Activated CD8-positive, alpha-beta T cell treated with anti-CD3 and anti-CD28 coated beads, Interleukin-2, amount 10 ng/mL, durations not matched to agents 7 days and 5 days (primary cell): ENCODE results near the gene TWIST2. TPM values are rescaled to one million over a fixed set of nuclear protein-coding genes. Genes with fewer than 3 reads are reported as not detected.
A peak's percentile ranks its signal among the peaks of the same experiment; 100 is the strongest.

Experiments used
- ATAC-seq: fragments of 150-1000 bp; cut with Tn5 transposase; one replicate; pipeline ENCODE4 v1.10.0; 2021; ENCODE audit warnings: moderate library complexity
- CTCF ChIA-PET: fragments of 350-600 bp; sonication (Branson Sonifier 250); formaldehyde crosslinking; loops from one replicate; lab custom pipeline; 2021; ENCODE audit warnings: antibody characterized with exemption; lab: Charles Lee
- POLR2A ChIA-PET: fragments of 350-600 bp; sonication (Branson Sonifier 250); formaldehyde crosslinking; loops from one replicate; lab custom pipeline; 2021; ENCODE audit warnings: antibody characterized with exemption; lab: Charles Lee
- DNase-seq: peaks from one replicate; pipeline ENCODE4 v3.0.0-alpha.2; 2020
- H3K27ac Mint-ChIP-seq: one replicate; pipeline ENCODE4 v1.8.0; 2021; ENCODE audit warnings: mild to moderate bottlenecking, mixed read lengths
- H3K27me3 Mint-ChIP-seq: one replicate; pipeline ENCODE4 v1.8.0; 2021; ENCODE audit warnings: low read depth, mixed read lengths
- H3K36me3 Mint-ChIP-seq: one replicate; pipeline ENCODE4 v1.8.0; 2021; ENCODE audit warnings: low read depth, mixed read lengths
- H3K4me1 Mint-ChIP-seq: one replicate; pipeline ENCODE4 v1.8.0; 2021; ENCODE audit warnings: low read depth, mixed read lengths
- H3K4me3 Mint-ChIP-seq: one replicate; pipeline ENCODE4 v1.8.0; 2021; ENCODE audit warnings: mild to moderate bottlenecking, mixed read lengths
- H3K9me3 Mint-ChIP-seq: one replicate; pipeline ENCODE4 v1.8.0; 2022; ENCODE audit warnings: mixed read lengths; ENCODE audit not compliant: insufficient read depth
- total RNA-seq, 2 experiments: library from RNA; stranded (reverse); gene quantifications; one replicate each; pipeline ENCODE4 v1.2.3, GENCODE V29; 2021

Gene TWIST2
- total RNA-seq, 2 experiments from 2014 or later: not detected

DNA sequence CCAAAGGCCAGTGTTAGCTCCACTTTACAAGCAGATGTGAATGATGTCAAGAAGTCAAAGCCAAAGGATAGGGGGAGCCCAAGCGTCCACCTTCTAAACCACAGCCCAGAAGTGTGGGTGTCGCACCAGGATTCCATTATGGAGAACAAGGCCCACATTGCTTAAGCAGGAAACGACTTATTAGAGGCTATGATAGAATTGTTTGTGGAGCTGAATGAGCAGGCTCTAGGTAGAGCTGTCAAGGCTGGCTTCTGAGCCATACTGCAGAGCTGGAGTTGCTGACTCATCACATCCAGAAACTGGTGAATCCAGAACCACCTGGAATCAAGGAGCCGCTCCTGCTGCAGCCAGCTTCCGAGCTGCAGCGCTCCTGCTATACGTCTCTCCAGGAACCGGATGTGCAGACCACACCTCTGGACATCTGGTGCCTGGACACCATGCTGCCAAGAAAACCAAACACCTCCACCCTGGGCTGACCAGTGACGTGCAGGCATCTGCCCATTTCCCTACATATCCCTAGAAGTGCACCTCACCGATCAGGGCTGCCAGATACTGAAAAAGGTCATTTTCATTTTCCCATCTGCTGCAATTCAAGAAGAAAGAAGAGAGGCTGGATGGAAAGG lies 6.2 kb upstream of the TWIST2 start:
- H3K9me3 Mint-ChIP-seq: no peaks in the 10 kb centered on the region
- ATAC-seq (no peak), DNase-seq (no peak)
- H3K4me3 Mint-ChIP-seq: no peak overlapping the region
- H3K4me1 Mint-ChIP-seq: no peaks in the 10 kb centered on the region
- H3K27me3 Mint-ChIP-seq: peaks cover 33% of the 10 kb centered on the region
- H3K36me3 Mint-ChIP-seq: no peaks in the 10 kb centered on the region
- CTCF ChIA-PET: no interaction called here
- POLR2A ChIA-PET: no interaction called here
- H3K27ac Mint-ChIP-seq: no peak overlapping the region

- CTCF ChIA-PET: no interaction called here
- ATAC-seq (no peak), DNase-seq (no peak)
- Mint-ChIP-seq H3K36me3 (no peaks in the 10 kb centered on the region), H3K27ac (no peak overlapping the region), H3K4me3 (no peak overlapping the region), H3K9me3 (no peaks in the 10 kb centered on the region), H3K27me3 (peaks cover 38% of the 10 kb centered on the region), H3K4me1 (no peaks in the 10 kb centered on the region)
- POLR2A ChIA-PET: no interaction called here
Observed at GRCh38 chr2:238843476-238843875, 4.4 kb upstream of the TWIST2 start.

GRCh38 chr2:238845583-238846377 lies 2.1 kb upstream of the TWIST2 start:
- no peaks in the 10 kb centered on the region for H3K4me1 Mint-ChIP-seq
- H3K27me3 Mint-ChIP-seq: peaks cover 47% of the 10 kb centered on the region
- ATAC-seq (no peak), DNase-seq (no peak)
- no peak overlapping the region for H3K27ac Mint-ChIP-seq
- H3K36me3 Mint-ChIP-seq: no peaks in the 10 kb centered on the region
- POLR2A ChIA-PET: no interaction called here
- CTCF ChIA-PET: no interaction called here
- no peak overlapping the region for H3K4me3 Mint-ChIP-seq
- H3K9me3 Mint-ChIP-seq: no peaks in the 10 kb centered on the region

DNA sequence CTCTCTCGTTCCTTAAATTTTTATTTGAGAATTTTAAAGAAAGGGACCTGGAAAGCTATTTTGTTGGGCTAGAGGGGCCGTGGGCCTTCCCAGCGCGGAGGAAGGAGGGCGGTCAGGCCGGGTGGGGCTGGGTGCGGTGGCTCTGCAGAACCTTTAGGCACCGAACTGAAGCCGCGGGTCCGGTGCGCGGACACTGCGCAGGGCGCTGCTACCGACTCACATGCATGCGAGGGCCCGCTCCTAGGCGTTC lies 1.6 kb upstream of the TWIST2 start:
- no peak overlapping the region for H3K27ac Mint-ChIP-seq
- H3K27me3 Mint-ChIP-seq: peaks cover 52% of the 10 kb centered on the region
- H3K36me3 Mint-ChIP-seq: no peaks in the 10 kb centered on the region
- POLR2A ChIA-PET: no interaction called here
- ATAC-seq (no peak), DNase-seq (no peak)
- no peaks in the 10 kb centered on the region for H3K9me3 Mint-ChIP-seq
- CTCF ChIA-PET: no interaction called here
- no peak overlapping the region for H3K4me3 Mint-ChIP-seq
- no peaks in the 10 kb centered on the region for H3K4me1 Mint-ChIP-seq

DNA sequence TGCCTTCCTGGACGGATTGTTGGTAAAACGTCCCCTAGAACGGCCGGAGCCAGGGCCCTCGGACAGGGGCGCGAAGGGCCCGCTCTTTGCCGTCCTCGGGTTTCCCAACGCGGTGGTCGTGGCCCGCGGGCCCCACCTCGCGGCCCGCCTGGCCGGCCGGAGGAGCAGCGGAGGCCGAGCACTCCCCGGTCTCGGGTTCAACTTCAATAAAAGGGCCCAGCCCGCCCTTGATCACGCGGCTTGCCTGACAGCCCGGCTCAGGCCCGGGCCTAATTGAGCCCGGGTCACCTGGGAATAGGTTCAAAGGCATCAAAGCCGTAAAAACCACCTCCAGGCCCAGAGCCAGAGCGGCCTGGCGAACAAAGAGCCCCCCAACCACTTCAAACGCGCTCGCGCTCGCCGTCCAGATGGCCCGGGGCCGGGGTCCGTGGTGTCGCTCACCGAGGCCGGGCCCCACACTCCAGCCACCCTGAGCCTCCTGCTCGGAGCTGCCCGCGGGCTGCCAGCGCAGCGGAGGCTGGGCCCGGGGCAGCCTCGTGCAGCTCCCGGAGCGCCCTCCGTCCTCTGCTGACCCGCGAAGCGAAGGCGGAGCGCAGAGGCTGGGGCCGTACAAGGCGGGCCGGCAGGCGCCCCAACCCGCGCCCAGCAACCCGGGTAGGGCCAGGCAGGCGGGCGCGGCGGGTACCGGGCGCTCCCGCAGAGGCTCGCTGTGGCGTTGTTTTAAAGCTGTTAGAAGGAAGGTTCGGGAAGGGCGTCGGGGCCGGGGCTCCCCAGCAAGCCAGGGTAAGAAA lies 1.1 kb upstream of the TWIST2 start:
- DNase-seq (no peak), ATAC-seq (no peak)
- H3K27me3 Mint-ChIP-seq: peaks cover 58% of the 10 kb centered on the region
- ChIA-PET POLR2A (no interaction called here), CTCF (no interaction called here)
- H3K27ac Mint-ChIP-seq: no peak overlapping the region
- no peak overlapping the region for H3K4me3 Mint-ChIP-seq
- no peaks in the 10 kb centered on the region for H3K4me1 Mint-ChIP-seq
- no peaks in the 10 kb centered on the region for H3K36me3 Mint-ChIP-seq
- no peaks in the 10 kb centered on the region for H3K9me3 Mint-ChIP-seq

DNA sequence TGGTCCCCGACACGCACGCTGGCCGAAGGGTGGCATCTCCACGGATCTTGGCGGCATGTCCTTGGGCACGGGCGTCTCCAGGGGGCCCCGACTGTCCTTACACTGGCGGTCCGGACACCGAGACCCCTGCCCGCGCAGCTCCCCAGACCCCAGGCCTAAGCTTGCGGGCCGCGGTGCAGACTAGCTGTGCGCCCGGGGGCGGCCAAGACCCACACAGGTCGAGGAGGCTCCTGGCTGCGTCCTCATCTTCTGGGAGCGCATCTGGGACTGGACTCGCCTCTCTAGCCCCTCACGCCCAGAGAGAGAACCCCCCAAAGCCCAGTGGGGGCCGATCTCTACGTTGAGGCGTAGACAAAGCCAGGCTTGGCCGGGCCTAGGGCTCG lies 475 bp upstream of the TWIST2 start:
- Mint-ChIP-seq H3K36me3 (no peaks in the 10 kb centered on the region), H3K4me3 (no peak overlapping the region), H3K4me1 (no peaks in the 10 kb centered on the region), H3K27me3 (peaks cover 61% of the 10 kb centered on the region), H3K9me3 (no peaks in the 10 kb centered on the region), H3K27ac (no peak overlapping the region)
- CTCF ChIA-PET: no interaction called here
- POLR2A ChIA-PET: no interaction called here
- ATAC-seq (no peak), DNase-seq (no peak)

- Mint-ChIP-seq H3K4me1 (no peaks in the 10 kb centered on the region), H3K9me3 (no peaks in the 10 kb centered on the region), H3K27ac (no peak overlapping the region), H3K36me3 (no peaks in the 10 kb centered on the region), H3K27me3 (peaks cover 58% of the 10 kb centered on the region), H3K4me3 (no peak overlapping the region)
- DNase-seq: no peak
- no peak for ATAC-seq
- POLR2A ChIA-PET: no interaction called here
- CTCF ChIA-PET: no interaction called here
Observed at GRCh38 chr2:238848691-238848975, 748 bp downstream of the TWIST2 start.

DNA sequence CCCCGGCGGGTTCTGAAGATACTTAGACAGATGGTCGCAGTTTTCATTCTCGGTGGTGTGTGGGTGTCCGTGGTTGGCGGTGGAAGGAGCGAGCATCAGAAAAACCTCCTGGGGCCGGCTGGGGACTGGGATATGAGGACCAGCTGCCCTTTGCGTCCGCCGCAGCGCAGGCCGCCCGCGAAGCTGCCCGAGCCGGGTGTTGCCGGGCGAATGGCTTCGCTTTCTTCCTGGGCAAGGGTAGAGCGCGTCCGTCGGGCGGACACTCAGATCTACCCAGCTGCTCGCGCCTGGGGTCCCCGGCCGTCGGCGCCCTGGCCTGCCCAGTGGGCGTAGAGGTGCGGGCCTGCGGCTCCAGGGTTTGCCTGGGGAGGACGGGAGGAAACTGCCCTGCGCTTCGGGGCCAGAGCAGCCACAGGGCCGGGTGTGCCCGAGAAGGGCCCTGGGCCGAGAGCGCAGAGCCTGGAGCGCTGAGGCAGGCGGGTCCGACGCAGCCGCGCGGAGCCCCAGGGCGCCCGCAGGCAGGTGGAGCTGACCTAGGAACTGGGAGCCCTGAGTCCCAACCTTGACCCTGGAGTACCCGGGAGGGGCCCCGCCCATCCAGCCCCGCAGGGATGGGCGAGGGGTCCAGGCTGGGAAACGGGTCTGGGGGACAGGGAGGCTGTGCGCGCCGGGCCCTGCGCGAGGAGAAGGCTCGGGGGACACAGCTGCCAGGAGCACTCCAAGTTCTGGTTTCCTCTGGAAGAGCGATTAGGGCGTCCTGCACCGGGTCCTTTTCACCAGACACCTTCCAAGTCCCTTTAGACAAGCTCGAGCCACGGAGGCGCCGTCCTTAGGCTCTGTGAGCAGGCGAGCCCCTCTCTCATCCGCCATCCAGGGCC lies 1.3 kb downstream of the TWIST2 start:
- Mint-ChIP-seq H3K27ac (no peak overlapping the region), H3K9me3 (no peaks in the 10 kb centered on the region), H3K27me3 (peaks cover 52% of the 10 kb centered on the region), H3K4me3 (no peak overlapping the region), H3K4me1 (no peaks in the 10 kb centered on the region), H3K36me3 (no peaks in the 10 kb centered on the region)
- DNase-seq (no peak), ATAC-seq (no peak)
- CTCF ChIA-PET: no interaction called here
- POLR2A ChIA-PET: no interaction called here

DNA sequence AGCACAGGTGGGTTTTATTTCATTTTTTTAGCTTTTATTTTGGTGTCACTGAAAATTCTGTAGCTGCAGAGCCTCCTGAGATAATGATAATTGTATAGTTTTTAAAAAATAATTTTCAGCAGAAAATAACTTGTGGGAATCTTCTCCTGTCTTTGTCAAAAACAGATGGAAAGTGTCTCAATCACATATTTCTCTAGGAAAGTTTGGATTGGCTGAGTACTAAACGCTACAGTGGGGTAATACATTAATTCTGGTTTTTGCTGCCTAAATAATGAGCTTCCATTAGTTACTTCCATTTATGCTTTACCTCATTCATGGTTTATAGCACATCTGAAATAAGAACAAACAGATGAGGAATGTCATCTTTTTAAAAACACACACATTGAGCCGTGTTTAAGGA lies 2.2 kb downstream of the TWIST2 start:
- no peak for ATAC-seq
- H3K4me1 Mint-ChIP-seq: no peaks in the 10 kb centered on the region
- H3K4me3 Mint-ChIP-seq: no peak overlapping the region
- no peaks in the 10 kb centered on the region for H3K36me3 Mint-ChIP-seq
- H3K27me3 Mint-ChIP-seq: peaks cover 46% of the 10 kb centered on the region
- ChIA-PET CTCF (no interaction called here), POLR2A (no interaction called here)
- DNase-seq: no peak
- H3K27ac Mint-ChIP-seq: no peak overlapping the region
- no peaks in the 10 kb centered on the region for H3K9me3 Mint-ChIP-seq

DNA sequence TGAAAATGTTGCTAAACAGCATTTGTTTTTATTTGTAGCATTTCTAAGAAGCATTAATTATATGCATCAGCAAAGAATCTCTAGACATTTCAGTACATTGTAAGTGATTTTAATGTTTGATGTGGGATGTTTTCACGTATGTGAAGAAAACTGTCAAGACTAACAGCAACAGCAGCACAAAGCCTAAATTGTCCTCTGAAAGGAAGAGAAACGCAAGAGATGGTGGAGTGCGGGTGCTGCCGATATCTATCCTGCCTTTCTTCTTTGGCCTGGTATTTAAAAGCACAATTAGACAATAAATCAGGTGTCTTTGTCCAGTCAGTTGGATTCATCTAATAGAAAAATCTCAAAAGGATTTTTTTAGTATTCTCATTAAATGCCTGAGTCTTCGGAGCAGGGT lies 3.1 kb downstream of the TWIST2 start:
- H3K4me1 Mint-ChIP-seq: no peaks in the 10 kb centered on the region
- POLR2A ChIA-PET: interaction anchor here (0.6 kb wide), 1 partner anchor 187 kb away, joined by 4 read pairs; no protein-coding TSS in a partner anchor
- no peaks in the 10 kb centered on the region for H3K36me3 Mint-ChIP-seq
- DNase-seq: peak; percentile 6
- H3K9me3 Mint-ChIP-seq: no peaks in the 10 kb centered on the region
- no peak overlapping the region for H3K4me3 Mint-ChIP-seq
- CTCF ChIA-PET: no interaction called here
- H3K27me3 Mint-ChIP-seq: peaks cover 38% of the 10 kb centered on the region
- no peak for ATAC-seq
- no peak overlapping the region for H3K27ac Mint-ChIP-seq

DNA sequence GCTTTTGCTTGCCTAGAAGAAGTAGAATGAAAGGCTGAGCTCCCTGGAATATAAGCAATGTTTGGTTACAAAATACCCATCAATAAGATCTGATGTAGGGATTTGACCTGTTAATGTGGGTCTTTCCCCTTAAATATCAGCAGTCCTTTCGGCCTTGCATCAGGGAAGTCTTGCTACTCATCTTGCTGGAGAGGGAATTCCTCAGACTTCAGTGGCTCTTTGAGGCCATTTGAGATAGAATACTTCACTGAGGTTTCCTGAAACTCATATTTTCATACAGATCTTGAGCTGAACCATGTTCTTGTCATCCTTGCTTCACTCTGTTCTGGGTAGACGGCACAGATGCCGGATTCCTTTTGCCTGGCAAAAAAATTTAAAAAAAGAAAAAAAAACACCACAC lies 3.9 kb downstream of the TWIST2 start:
- peaks cover 33% of the 10 kb centered on the region for H3K27me3 Mint-ChIP-seq

More for the DNA sequence above, 3.9 kb downstream of the TWIST2 start:
- DNase-seq: peak; percentile 3
- Mint-ChIP-seq H3K4me3 (no peak overlapping the region), H3K27ac (no peak overlapping the region), H3K9me3 (no peaks in the 10 kb centered on the region), H3K4me1 (no peaks in the 10 kb centered on the region), H3K36me3 (no peaks in the 10 kb centered on the region)
- CTCF ChIA-PET: no interaction called here
- no peak for ATAC-seq
- POLR2A ChIA-PET: interaction anchor here (0.6 kb wide), 1 partner anchor 188 kb away, joined by 4 read pairs; no protein-coding TSS in a partner anchor
